Hepatocyte (in vitro differentiated cells): ENCODE data around the gene SH3BP1. TPM values are rescaled to one million over a fixed set of nuclear protein-coding genes. Genes with fewer than 3 reads are reported as not detected.

Experiments used
- DNase-seq: peaks from one replicate; pipeline ENCODE4 v3.0.0-alpha.2; 2016; ENCODE audit warnings: low spot score
- H2AFZ ChIP-seq: fragments of 200-600 bp; sonication (generic); 2 replicates; pipeline ENCODE4 v1.6.0; 2016; ENCODE audit warnings: antibody characterized with exemption, mild to moderate bottlenecking
- H3K27ac ChIP-seq: fragments of 200-600 bp; sonication (generic); 2 replicates; pipeline ENCODE4 v1.5.1; 2016; ENCODE audit warnings: mild to moderate bottlenecking
- H3K27me3 ChIP-seq: fragments of 200-600 bp; sonication (generic); 2 replicates; pipeline ENCODE4 v1.6.1; 2016
- H3K36me3 ChIP-seq: fragments of 200-600 bp; sonication (generic); replicated peaks from 2 replicates; pipeline ENCODE4 v1.5.1; 2016; ENCODE audit warnings: low read depth; ENCODE audit not compliant: insufficient read depth
- H3K4me1 ChIP-seq: fragments of 200-600 bp; sonication (generic); 2 replicates; pipeline ENCODE4 v1.5.1; 2016; ENCODE audit warnings: mild to moderate bottlenecking, moderate library complexity; ENCODE audit not compliant: insufficient read depth
- H3K4me2 ChIP-seq: fragments of 200-600 bp; sonication (generic); 2 replicates; pipeline ENCODE4 v1.6.0; 2016
- H3K4me3 ChIP-seq: fragments of 200-600 bp; sonication (generic); 2 replicates; pipeline ENCODE4 v1.5.1; 2016; ENCODE audit warnings: mild to moderate bottlenecking
- H3K79me2 ChIP-seq: fragments of 200-600 bp; sonication (generic); 2 replicates; pipeline ENCODE4 v1.6.0; 2017; ENCODE audit warnings: mild to moderate bottlenecking
- H3K9me2 ChIP-seq: fragments of 200-600 bp; sonication (generic); replicated peaks from 2 replicates; pipeline ENCODE4 v1.6.0; 2017; ENCODE audit warnings: mild to moderate bottlenecking; ENCODE audit not compliant: insufficient read depth
- H3K9me3 ChIP-seq: fragments of 200-600 bp; sonication (generic); 2 replicates; pipeline ENCODE4 v1.5.1; 2016; ENCODE audit warnings: low read depth, mild to moderate bottlenecking
- H4K20me1 ChIP-seq: fragments of 200-600 bp; sonication (generic); 2 replicates; pipeline ENCODE4 v1.6.0; 2016; ENCODE audit warnings: mild to moderate bottlenecking; ENCODE audit not compliant: insufficient read depth, poor library complexity, severe bottlenecking
- CTCF ChIP-seq: fragments of 200-600 bp; sonication (generic); IDR thresholded peaks from 2 replicates; pipeline ENCODE4 v1.5.1; 2016; ENCODE audit warnings: antibody characterized with exemption, mild to moderate bottlenecking; ENCODE audit not compliant: poor library complexity
- EZH2 ChIP-seq: fragments of 200-600 bp; sonication (generic); IDR thresholded peaks from 2 replicates; pipeline ENCODE4 v1.6.1; 2016; ENCODE audit warnings: antibody characterized with exemption, mild to moderate bottlenecking, borderline replicate concordance
- EZH2phosphoT487 ChIP-seq: fragments of 200-600 bp; sonication (generic); IDR thresholded peaks from one replicate; pipeline ENCODE4 v1.6.1; 2018; ENCODE audit warnings: antibody characterized with exemption, mild to moderate bottlenecking, low read depth, moderate library complexity; ENCODE audit not compliant: unreplicated experiment, severe bottlenecking
- WGBS: methylation state at CpG from one replicate; pipeline ENCODE4 v1.1.6; 2016; ENCODE audit warnings: low lambda C conversion rate; ENCODE audit errors: missing lambda C conversion rate; 5-methylcytosine and 5-hydroxymethylcytosine counted together
- polyA plus RNA-seq: library from polyadenylated mRNA; unstranded; fragments of >200 nt; fragmentation: Nextera tagmentation; extraction: Ambion mirVana; gene quantifications from 2 replicates; pipeline ENCODE4 v1.2.1, GENCODE V29; 2016
- total RNA-seq: library from RNA; depleted of rRNA; stranded (reverse); fragments of >200 nt; gene quantifications from 2 replicates; pipeline ENCODE4 v1.2.3, GENCODE V29; 2014

The SH3BP1 gene
- total and polyA plus RNA-seq, 2 experiments from 2014 or later, result 12.3 to 14.0 TPM

DNA sequence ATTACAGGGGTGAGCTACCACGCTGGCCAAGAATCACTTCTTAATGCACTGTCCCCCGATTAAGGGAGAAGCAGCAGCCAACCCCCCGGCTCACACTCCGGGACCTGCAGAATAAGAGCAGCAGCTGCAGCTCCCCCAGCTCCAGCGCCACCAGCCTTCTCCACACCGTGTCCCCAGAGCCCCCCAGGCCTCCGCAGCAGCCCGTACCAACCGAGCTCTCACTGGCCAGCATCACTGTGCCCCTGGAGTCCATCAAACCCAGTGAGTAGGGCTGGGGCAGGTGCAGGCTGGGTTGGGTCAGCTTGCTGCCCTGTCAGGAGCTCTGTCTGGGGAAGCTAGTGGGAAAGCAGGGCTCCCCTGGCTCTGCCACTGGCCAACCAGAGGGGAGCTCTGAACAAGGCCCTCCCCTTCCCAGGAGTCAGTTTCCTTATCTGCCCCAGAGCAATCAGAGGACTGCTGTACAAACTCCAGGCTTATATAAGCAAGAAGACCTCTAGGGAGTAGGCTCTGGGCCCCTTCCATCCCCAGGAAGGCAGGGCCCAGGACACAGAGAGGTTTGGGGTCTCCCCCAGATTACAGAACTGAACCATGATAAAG, 8.5 kb upstream of the SH3BP1 start:
- Histone ChIP-seq H3K79me2 (no peaks in the 10 kb centered on the region), H3K9me2 (no peaks in the 10 kb centered on the region), H2AFZ (no peak overlapping the region), H3K4me3 (no peak overlapping the region), H3K27me3 (no peaks in the 10 kb centered on the region), H3K27ac (peak overlapping the region; percentile 95), H4K20me1 (no peaks in the 10 kb centered on the region), H3K4me1 (peaks cover 54% of the 10 kb centered on the region), H3K9me3 (no peaks in the 10 kb centered on the region), H3K36me3 (no peaks in the 10 kb centered on the region), H3K4me2 (peak overlapping the region; percentile 15)
- peak; percentile 78 for DNase-seq
- WGBS, result 93% methylated on average over 9 of the region's 9 CpGs
- TF ChIP-seq CTCF, result no peak
- TF ChIP-seq EZH2, result no peak
- no peak for TF ChIP-seq EZH2phosphoT487

- H3K27ac ChIP-seq, result peak overlapping the region; percentile 95
- no peaks in the 10 kb centered on the region for H4K20me1 ChIP-seq
- WGBS, result 90% methylated on average over 13 of the region's 19 CpGs
- peaks cover 58% of the 10 kb centered on the region for H3K4me1 ChIP-seq
- peak overlapping the region; percentile 15 for H3K4me2 ChIP-seq
- H3K79me2 ChIP-seq, result peaks cover 4% of the 10 kb centered on the region
- H3K9me3 ChIP-seq, result no peaks in the 10 kb centered on the region
- no peak for DNase-seq
- no peaks in the 10 kb centered on the region for H3K27me3 ChIP-seq
- no peak overlapping the region for H2AFZ ChIP-seq
- no peaks in the 10 kb centered on the region for H3K36me3 ChIP-seq
- no peaks in the 10 kb centered on the region for H3K9me2 ChIP-seq
- no peak for TF ChIP-seq EZH2phosphoT487
- no peak for TF ChIP-seq EZH2
- no peak for TF ChIP-seq CTCF
- no peak overlapping the region for H3K4me3 ChIP-seq
Measured at GRCh38 chr22:37631448-37632173, 7.9 kb upstream of the SH3BP1 start.

GRCh38 chr22:37632174-37633088, 7.0 kb upstream of the SH3BP1 start:
- TF ChIP-seq CTCF, result no peak
- no peak for TF ChIP-seq EZH2
- no peak for TF ChIP-seq EZH2phosphoT487
- no peaks in the 10 kb centered on the region for H3K27me3 ChIP-seq
- 89% methylated on average over 14 of the region's 14 CpGs for WGBS
- DNase-seq, result no peak
- peak overlapping the region; percentile 95 for H3K27ac ChIP-seq
- no peaks in the 10 kb centered on the region for H3K9me3 ChIP-seq
- no peak overlapping the region for H2AFZ ChIP-seq
- H4K20me1 ChIP-seq, result no peaks in the 10 kb centered on the region
- H3K4me3 ChIP-seq, result no peak overlapping the region
- H3K79me2 ChIP-seq, result peaks cover 12% of the 10 kb centered on the region
- H3K9me2 ChIP-seq, result no peaks in the 10 kb centered on the region
- H3K36me3 ChIP-seq, result no peaks in the 10 kb centered on the region
- H3K4me2 ChIP-seq, result peak overlapping the region; percentile 72
- peaks cover 63% of the 10 kb centered on the region for H3K4me1 ChIP-seq
